H1 (cell line): ENCODE data around the gene DHDH. TPM values are rescaled to one million over a fixed set of nuclear protein-coding genes. Genes with fewer than 3 reads are reported as not detected.

Experiments
- CTCF ChIA-PET: fragments of 300-600 bp; sonication (Branson Sonifier 250); formaldehyde crosslinking; loops from one replicate; lab custom pipeline; 2021; ENCODE audit not compliant: partially characterized antibody; lab: Charles Lee
- POLR2A ChIA-PET: fragments of 300-600 bp; sonication (Branson Sonifier 250); formaldehyde crosslinking; loops from one replicate; lab custom pipeline; 2021; ENCODE audit warnings: inconsistent platforms; ENCODE audit not compliant: partially characterized antibody; lab: Charles Lee
- DNase-seq, 2 experiments: peaks; one replicate each; pipeline versions ENCODE4 v3.0.0 to v3.0.0-alpha.2; 2010 to 2022; ENCODE audit warnings: low spot score in 2 of 2, low read depth in 1 of 2, mixed read lengths in 1 of 2
- FAIRE-seq: peaks from 2 replicates; lab custom pipeline; 2011; peaks lifted over from hg19 to GRCh38; lab: Jason Lieb, UNC
- H2AFZ ChIP-seq: 2 replicates; pipeline ENCODE4 v1.8.1; 2012; ENCODE audit warnings: low read length, inconsistent platforms
- H2AK5ac ChIP-seq: 2 replicates; pipeline ENCODE4 v1.6.1; 2013; ENCODE audit warnings: low read depth, low read length
- H2BK120ac ChIP-seq: replicated peaks from 2 replicates; pipeline ENCODE3; 2013; ENCODE audit warnings: low read depth, low read length, inconsistent platforms
- H2BK12ac ChIP-seq: 2 replicates; pipeline ENCODE4 v1.6.1; 2013; ENCODE audit warnings: low read depth, low read length
- H2BK15ac ChIP-seq: 2 replicates; pipeline ENCODE4 v1.6.1; 2013; ENCODE audit warnings: low read length
- H2BK20ac ChIP-seq: 2 replicates; pipeline ENCODE4 v1.6.1; 2013; ENCODE audit warnings: low read length
- H2BK5ac ChIP-seq: 2 replicates; pipeline ENCODE4 v1.6.1; 2013; ENCODE audit warnings: low read depth, low read length
- H3K14ac ChIP-seq: 2 replicates; pipeline ENCODE4 v1.6.1; 2013; ENCODE audit warnings: inconsistent platforms; ENCODE audit not compliant: insufficient read length
- H3K18ac ChIP-seq: 2 replicates; pipeline ENCODE4 v1.6.1; 2013; ENCODE audit warnings: low read length; ENCODE audit errors: extremely low read depth
- H3K23ac ChIP-seq: 2 replicates; pipeline ENCODE4 v1.6.1; 2013; ENCODE audit warnings: inconsistent platforms; ENCODE audit not compliant: insufficient read length
- H3K23me2 ChIP-seq: 2 replicates; pipeline ENCODE4 v1.6.1; 2013; ENCODE audit warnings: low read depth, low read length
- H3K27ac ChIP-seq: 2 replicates; pipeline ENCODE4 v1.6.1; 2011; ENCODE audit warnings: low read depth, low read length, inconsistent platforms
- H3K27me3 ChIP-seq, 4 experiments: replicated peaks in 1 of 4; 1 replicate in 1 of 4; 2 replicates in 3 of 4; pipeline versions ENCODE4 v1.6.1 to v1.8.1; 2011 to 2013; ENCODE audit warnings: low read length in 3 of 4, mild to moderate bottlenecking in 3 of 4, inconsistent platforms in 2 of 4, mixed read lengths in 2 of 4, moderate library complexity in 1 of 4; ENCODE audit not compliant: control insufficient read depth in 3 of 4, insufficient read depth in 3 of 4; ENCODE audit errors: extremely low read depth in 1 of 4
- H3K36me3 ChIP-seq, 4 experiments: 2 replicates each; pipeline versions ENCODE4 v1.6.1 to v1.8.1; 2011 to 2013; ENCODE audit warnings: mild to moderate bottlenecking in 4 of 4, low read length in 3 of 4, moderate library complexity in 2 of 4, control low read depth in 1 of 4, inconsistent platforms in 1 of 4; ENCODE audit not compliant: insufficient read depth in 4 of 4, control insufficient read depth in 2 of 4
- H3K4ac ChIP-seq: replicated peaks from 2 replicates; pipeline ENCODE3; 2013; ENCODE audit warnings: low read length, low read depth, mixed read lengths, inconsistent platforms; ENCODE audit not compliant: insufficient read length
- H3K4me1 ChIP-seq, 4 experiments: replicated peaks in 1 of 4; 1 replicate in 1 of 4; 2 replicates in 3 of 4; pipeline versions ENCODE4 v1.6.1 to v1.8.1; 2011 to 2013; ENCODE audit warnings: low read length in 3 of 4, inconsistent platforms in 2 of 4, mixed read lengths in 1 of 4; ENCODE audit not compliant: insufficient read depth in 4 of 4, control insufficient read depth in 3 of 4
- H3K4me2 ChIP-seq, 2 experiments: 2 replicates each; pipeline versions ENCODE4 v1.6.1 to v1.8.1; 2011 to 2013; ENCODE audit warnings: low read depth in 2 of 2, low read length in 2 of 2, control low read depth in 1 of 2, inconsistent platforms in 1 of 2, mild to moderate bottlenecking in 1 of 2; ENCODE audit not compliant: insufficient read depth in 1 of 2
- H3K4me3 ChIP-seq, 4 experiments: fragments of 200-600, 300-600 bp in 1 of 4; sonication (generic), shearing (Covaris generic), sonication (Bioruptor Twin) in 1 of 4; 2 replicates each; pipeline versions ENCODE4 v1.5.1 to v1.8.1; 2011 to 2016; ENCODE audit warnings: low read length in 4 of 4, low read depth in 3 of 4, control low read depth in 2 of 4, inconsistent platforms in 2 of 4, mild to moderate bottlenecking in 2 of 4, mixed read lengths in 1 of 4, moderate library complexity in 1 of 4; ENCODE audit not compliant: insufficient read depth in 2 of 4; ENCODE audit errors: extremely low read depth in 1 of 4
- H3K56ac ChIP-seq: replicated peaks from 2 replicates; pipeline ENCODE3; 2013; ENCODE audit warnings: low read depth, mild to moderate bottlenecking, mixed read lengths, low read length, inconsistent platforms; ENCODE audit not compliant: insufficient read length
- H3K79me1 ChIP-seq: 2 replicates; pipeline ENCODE4 v1.6.1; 2013; ENCODE audit warnings: low read depth, low read length, control low read depth
- H3K79me2 ChIP-seq, 2 experiments: 2 replicates each; pipeline versions ENCODE4 v1.6.1 to v1.8.1; 2012 to 2013; ENCODE audit warnings: low read length in 2 of 2, mild to moderate bottlenecking in 2 of 2, inconsistent platforms in 1 of 2; ENCODE audit not compliant: insufficient read depth in 2 of 2, control insufficient read depth in 1 of 2
- H3K9ac ChIP-seq, 4 experiments: replicated peaks in 1 of 4; 1 replicate in 1 of 4; 2 replicates in 3 of 4; pipeline versions ENCODE4 v1.6.1 to v1.8.1; 2011 to 2013; ENCODE audit warnings: low read depth in 3 of 4, low read length in 3 of 4, control low read depth in 2 of 4, mild to moderate bottlenecking in 2 of 4, moderate library complexity in 2 of 4, inconsistent platforms in 1 of 4; ENCODE audit errors: extremely low read depth in 1 of 4
- H3K9me3 ChIP-seq, 2 experiments: 2 replicates each; pipeline versions ENCODE4 v1.6.1 to v1.8.1; 2012 to 2013; ENCODE audit warnings: mild to moderate bottlenecking in 2 of 2, moderate library complexity in 2 of 2, control low read depth in 1 of 2, inconsistent platforms in 1 of 2, low read depth in 1 of 2, low read length in 1 of 2, mixed read lengths in 1 of 2; ENCODE audit not compliant: insufficient read depth in 2 of 2
- H4K20me1 ChIP-seq, 2 experiments: replicated peaks in 1 of 2; 2 replicates each; pipeline versions ENCODE3 to v1.8.1; 2011 to 2013; ENCODE audit warnings: inconsistent platforms in 2 of 2, low read length in 2 of 2, mild to moderate bottlenecking in 1 of 2; ENCODE audit not compliant: insufficient read depth in 2 of 2, control insufficient read depth in 1 of 2
- H4K5ac ChIP-seq: 2 replicates; pipeline ENCODE4 v1.6.1; 2013; ENCODE audit warnings: low read length, low read depth, mixed read lengths, inconsistent platforms; ENCODE audit not compliant: insufficient read length
- H4K8ac ChIP-seq: 2 replicates; pipeline ENCODE4 v1.8.0; 2013; ENCODE audit warnings: mild to moderate bottlenecking, moderate library complexity, low read length, inconsistent platforms; ENCODE audit not compliant: insufficient read depth; ENCODE audit errors: extremely low read depth
- H4K91ac ChIP-seq: replicated peaks from 2 replicates; pipeline ENCODE3; 2013; ENCODE audit warnings: low read length, mixed read lengths, inconsistent platforms; ENCODE audit not compliant: insufficient read length
- BRCA1 ChIP-seq: IDR thresholded peaks from 2 replicates; pipeline ENCODE4 v1.6.1; 2012; ENCODE audit warnings: low read depth, low read length, improper control_type of control experiment
- EP300 ChIP-seq, 2 experiments: IDR thresholded peaks; 1 replicate in 1 of 2; 2 replicates in 1 of 2; pipeline ENCODE4 v1.6.1; 2011 to 2012; ENCODE audit warnings: low read depth in 2 of 2, low read length in 2 of 2, mild to moderate bottlenecking in 2 of 2, borderline replicate concordance in 1 of 2, inconsistent platforms in 1 of 2, moderate library complexity in 1 of 2
- NRF1 ChIP-seq: IDR thresholded peaks from 2 replicates; pipeline ENCODE4 v1.6.1; 2011; ENCODE audit warnings: mild to moderate bottlenecking, low read depth, low read length, improper control_type of control experiment
- TAF7 ChIP-seq: optimal IDR thresholded peaks from 2 replicates; pipeline ENCODE3; 2011; ENCODE audit warnings: low read depth, mild to moderate bottlenecking, inconsistent platforms, low read length, moderate library complexity, borderline replicate concordance
- WGBS, 2 experiments: shearing (Covaris generic) in 1 of 2; methylation state at CpG; one replicate each; pipeline versions ENCODE4 v1.1.6 to v1.1.7; 2013 to 2015; ENCODE audit warnings: low lambda C conversion rate in 2 of 2, mixed read lengths in 2 of 2, inconsistent platforms in 1 of 2, low coverage in 1 of 2, missing lambda C conversion rate in 1 of 2; ENCODE audit not compliant: insufficient replicate concordance in 2 of 2, insufficient coverage in 1 of 2, insufficient read length in 1 of 2; ENCODE audit errors: extremely low coverage in 1 of 2, missing lambda C conversion rate in 1 of 2; 5-methylcytosine and 5-hydroxymethylcytosine counted together
- polyA plus RNA-seq, 7 experiments: library from polyadenylated mRNA; depleted of rRNA in 3 of 7; stranded (reverse) in 5 of 7; unstranded in 2 of 7; fragments of >200 nt in 5 of 7; fragments of 200-250 nt in 2 of 7; gene quantifications; 1 replicate in 5 of 7; 2 replicates in 1 of 7; 4 replicates in 1 of 7; pipeline versions ENCODE4 v1.2.1 to v1.2.3, GENCODE V29; 2011 to 2013; ENCODE audit warnings: missing spikeins in 2 of 7, mixed read lengths in 2 of 7
- total RNA-seq: library from RNA; stranded (reverse); fragmentation: NEBNext Ultra II Directional; extraction: Animal tissue kit (Norgen Biotek cat#: 25700); gene quantifications from 2 replicates; pipeline ENCODE4 v1.2.1, GENCODE V29; 2021

Gene DHDH
- total and polyA plus RNA-seq, 2 of the 8 experiments (the other 6 are each of a cell fraction or from before 2014, with no cell fraction given): 2.2 to 2.8 TPM

GRCh38 chr19:48938256-48938655 lies 4.8 kb downstream of the DHDH start:
- peaks cover 0 to 7% (median 2%) of the 10 kb centered on the region in 4 experiments; a peak in 4 of 7 replicates for H3K27me3 ChIP-seq
- no peak overlapping the region for H2BK5ac ChIP-seq
- no peak overlapping the region for H3K27ac ChIP-seq
- DNase-seq: no peak
- 92% methylated on average over 7 of the region's 7 CpGs; no CpG with 5 or more reads in 1 of the 2 experiments for WGBS, 2 experiments
- peaks cover under 1 to 3% (median 2%) of the 10 kb centered on the region in 4 experiments; a peak in 4 of 7 replicates for H3K4me1 ChIP-seq
- ChIA-PET POLR2A (interaction anchor here (0.6 to 0.7 kb wide), 2 partner anchors 12 to 359 kb away, joined by 3 to 4 read pairs; no protein-coding TSS in a partner anchor), CTCF (interaction anchor here (0.8 kb wide), 1 partner anchor 15 kb away, joined by 4 read pairs; no protein-coding TSS in a partner anchor)
- no peak overlapping the region for H3K4ac ChIP-seq
- H3K79me1 ChIP-seq: no peaks in the 10 kb centered on the region; the same call in 1 of the 2 replicates
- no peaks in the 10 kb centered on the region for H3K9me3 ChIP-seq
- no peak overlapping the region for H4K91ac ChIP-seq
- H2BK20ac ChIP-seq: no peak overlapping the region
- no peak overlapping the region for H2BK12ac ChIP-seq
- no peak overlapping the region for H4K5ac ChIP-seq
- H3K36me3 ChIP-seq: no peaks in the 10 kb centered on the region
- no peak overlapping the region for H4K8ac ChIP-seq
- no peak overlapping the region for H3K23ac ChIP-seq
- H3K9ac ChIP-seq: no peak overlapping the region
- no peak overlapping the region for H2AK5ac ChIP-seq
- H2BK15ac ChIP-seq: no peak overlapping the region
- no peak overlapping the region for H3K14ac ChIP-seq
- H3K56ac ChIP-seq: no peak overlapping the region
- TF ChIP-seq NRF1: no peak
- no peak for TF ChIP-seq TAF7
- TF ChIP-seq BRCA1: no peak
- TF ChIP-seq EP300 (IDR thresholded peaks at IDR 0.05; ENCODE audit: borderline replicate concordance in 1 of 2, low read depth in 2 of 2, low read length in 2 of 2): no peak
- no peak overlapping the region for H2BK120ac ChIP-seq
- H3K4me3 ChIP-seq: no peak overlapping the region
- H3K23me2 ChIP-seq: no peaks in the 10 kb centered on the region; the same call in 1 of the 2 replicates
- no peaks in the 10 kb centered on the region for H3K79me2 ChIP-seq
- H3K18ac ChIP-seq: no peak overlapping the region
- no peak for FAIRE-seq
- no peak overlapping the region for H2AFZ ChIP-seq
- H4K20me1 ChIP-seq: peaks cover 0 to 2% of the 10 kb centered on the region in 2 experiments
- H3K4me2 ChIP-seq: no peak overlapping the region
